Activated naive CD8-positive, alpha-beta T cell treated with anti-CD3 and anti-CD28 coated beads, Interleukin-2, amount 50 U/mL, for 16 hours (primary cell): ENCODE measurements around the gene ADAMTSL5.
"Not testable (repeated sequence)": the region's sequence is repeated elsewhere in the genome, so short reads cannot be mapped to it uniquely, and the experiment has no call there.

Source experiments
- DNase-seq: peaks from one replicate; pipeline ENCODE4 v3.0.0-alpha.2; 2020; ENCODE audit warnings: low read depth, low spot score

The ADAMTSL5 gene

GRCh38 chr19:1530856-1531255, 18.0 kb upstream of the ADAMTSL5 start:
- not testable (repeated sequence) for DNase-seq

GRCh38 chr19:1529430-1529816, 16.6 kb upstream of the ADAMTSL5 start:
- DNase-seq, result no peak

- DNase-seq, result no peak
These were observed 16.0 kb upstream of the ADAMTSL5 start for GRCh38 chr19:1528596-1529429.

GRCh38 chr19:1527650-1528309, 15.0 kb upstream of the ADAMTSL5 start:
- no peak for DNase-seq

GRCh38 chr19:1526979-1527649, 14.3 kb upstream of the ADAMTSL5 start:
- DNase-seq, result no peak

- DNase-seq, result no peak
These were observed 13.4 kb upstream of the ADAMTSL5 start for GRCh38 chr19:1526066-1526778.

GRCh38 chr19:1525343-1525742, 12.5 kb upstream of the ADAMTSL5 start:
- DNase-seq, result no peak

GRCh38 chr19:1524972-1525325, 12.1 kb upstream of the ADAMTSL5 start:
- no peak for DNase-seq

GRCh38 chr19:1524287-1524971, 11.6 kb upstream of the ADAMTSL5 start:
- DNase-seq, result no peak

- DNase-seq, result no peak
These were observed 10.8 kb upstream of the ADAMTSL5 start, which contains the start of gene PLK5 for GRCh38 chr19:1523412-1524286. PLK5 (plus strand) TSS chr19:1524077; CDS start chr19:1526997, 2,920 bp downstream.

- DNase-seq, result no peak
These were observed 10.0 kb upstream of the ADAMTSL5 start for GRCh38 chr19:1522838-1523237.

- DNase-seq, result no peak
These were observed 9.2 kb upstream of the ADAMTSL5 start for GRCh38 chr19:1522061-1522460.

- DNase-seq, result no peak
These were observed 8.8 kb upstream of the ADAMTSL5 start for GRCh38 chr19:1521636-1522035.

GRCh38 chr19:1520203-1520780, 7.5 kb upstream of the ADAMTSL5 start:
- DNase-seq, result no peak

GRCh38 chr19:1519802-1520201, 7.0 kb upstream of the ADAMTSL5 start:
- DNase-seq, result not testable (repeated sequence)

GRCh38 chr19:1518471-1518870, 5.7 kb upstream of the ADAMTSL5 start:
- DNase-seq, result no peak

- no peak for DNase-seq
These were observed 3.6 kb upstream of the ADAMTSL5 start for GRCh38 chr19:1516395-1516753.

- no peak for DNase-seq
These were observed 2.3 kb upstream of the ADAMTSL5 start for GRCh38 chr19:1514986-1515721.

- DNase-seq, result no peak
These were observed 1.5 kb upstream of the ADAMTSL5 start for GRCh38 chr19:1514295-1514661.
